ENCODE results near the gene PRCP. TPM values are rescaled to one million over a fixed set of nuclear protein-coding genes. Genes with fewer than 3 reads are reported as not detected.
"Not testable (repeated sequence)": the region's sequence is repeated elsewhere in the genome, so short reads cannot be mapped to it uniquely, and the experiment has no call there.

Gene PRCP
- total RNA-seq, 1 donor from 2014 or later, result 27.5 TPM

GRCh38 chr11:82858556-82859091 lies 41.6 kb downstream of the PRCP start:
- Mint-ChIP-seq H3K36me3 (ENCODE audit: low read depth) (no peaks in the 10 kb centered on the region), H3K9me3 (no peaks in the 10 kb centered on the region), H3K27me3 (ENCODE audit: low read depth) (no peaks in the 10 kb centered on the region), H3K27ac (no peak overlapping the region), H3K4me1 (ENCODE audit: low read depth) (peaks cover 12% of the 10 kb centered on the region), H3K4me3 (ENCODE audit: low read depth) (no peak overlapping the region)
- DNase-seq (ENCODE audit: low spot score), result no peak
- intact Hi-C loops (cut with micrococcal nuclease), result no loop called here

- H3K9me3 Mint-ChIP-seq, result no peaks in the 10 kb centered on the region
- no peak for DNase-seq (ENCODE audit: low spot score)
- peaks cover 8% of the 10 kb centered on the region for H3K4me1 Mint-ChIP-seq (ENCODE audit: low read depth)
- H3K4me3 Mint-ChIP-seq (ENCODE audit: low read depth), result no peak overlapping the region
- H3K36me3 Mint-ChIP-seq (ENCODE audit: low read depth), result no peaks in the 10 kb centered on the region
- intact Hi-C loops (cut with micrococcal nuclease), result no loop called here
- no peak overlapping the region for H3K27ac Mint-ChIP-seq
- no peaks in the 10 kb centered on the region for H3K27me3 Mint-ChIP-seq (ENCODE audit: low read depth)
Observed at GRCh38 chr11:82858133-82858532, 42.1 kb downstream of the PRCP start.

GRCh38 chr11:82857145-82857544 lies 43.1 kb downstream of the PRCP start:
- Mint-ChIP-seq H3K9me3 (no peaks in the 10 kb centered on the region), H3K27ac (no peak overlapping the region), H3K27me3 (ENCODE audit: low read depth) (no peaks in the 10 kb centered on the region), H3K36me3 (ENCODE audit: low read depth) (no peaks in the 10 kb centered on the region), H3K4me3 (ENCODE audit: low read depth) (no peak overlapping the region), H3K4me1 (ENCODE audit: low read depth) (peaks cover 8% of the 10 kb centered on the region)
- no peak for DNase-seq (ENCODE audit: low spot score)
- intact Hi-C loops (cut with micrococcal nuclease), result no loop called here

DNA sequence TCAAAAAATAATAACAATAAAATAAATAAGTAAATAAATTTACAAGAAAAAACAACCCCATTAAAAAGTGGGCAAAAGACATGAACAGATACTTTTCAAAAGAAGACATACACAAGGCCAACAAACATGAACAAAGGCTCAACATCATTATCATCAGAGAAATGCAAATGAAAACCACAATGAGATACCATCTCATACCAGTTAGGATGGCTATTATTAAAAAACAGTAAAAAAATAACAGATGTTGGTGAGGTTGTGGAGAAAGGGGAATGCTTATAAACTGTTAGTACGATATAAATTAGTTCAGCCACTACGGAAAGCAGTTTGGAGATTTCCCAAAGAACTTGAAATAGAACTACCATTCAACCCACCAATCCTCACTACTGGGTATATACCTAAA lies 44.6 kb downstream of the PRCP start:
- no peak overlapping the region for H3K4me3 Mint-ChIP-seq (ENCODE audit: low read depth)
- intact Hi-C loops (cut with micrococcal nuclease), result no loop called here
- peaks cover 8% of the 10 kb centered on the region for H3K4me1 Mint-ChIP-seq (ENCODE audit: low read depth)
- H3K27me3 Mint-ChIP-seq (ENCODE audit: low read depth), result no peaks in the 10 kb centered on the region
- no peak for DNase-seq (ENCODE audit: low spot score)
- no peaks in the 10 kb centered on the region for H3K9me3 Mint-ChIP-seq
- H3K27ac Mint-ChIP-seq, result no peak overlapping the region
- H3K36me3 Mint-ChIP-seq (ENCODE audit: low read depth), result no peaks in the 10 kb centered on the region

GRCh38 chr11:82854916-82855315 lies 45.3 kb downstream of the PRCP start:
- intact Hi-C loops (cut with micrococcal nuclease); H3K36me3 Mint-ChIP-seq (ENCODE audit: low read depth); H3K27ac Mint-ChIP-seq: not testable (repeated sequence)

DNA sequence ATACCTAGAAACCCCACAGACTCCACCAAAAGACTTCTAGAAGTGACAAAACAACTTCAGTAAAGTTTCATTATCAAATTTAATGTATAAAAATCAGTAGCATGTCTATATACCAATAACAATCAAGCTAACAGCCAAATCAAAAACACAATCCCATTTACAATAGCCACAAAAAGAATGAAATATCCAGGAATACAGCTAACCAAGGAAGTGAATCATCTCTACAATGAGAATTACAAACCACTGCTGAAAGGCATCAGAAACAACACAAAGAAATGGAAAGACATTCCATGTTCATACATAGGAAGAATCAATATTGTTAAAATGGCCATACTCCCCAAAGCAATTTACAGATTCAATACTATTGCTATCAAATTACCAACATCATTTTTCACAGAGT lies 46.0 kb downstream of the PRCP start:
- no peak for DNase-seq (ENCODE audit: low spot score)
- peaks cover 8% of the 10 kb centered on the region for H3K4me1 Mint-ChIP-seq (ENCODE audit: low read depth)
- no peaks in the 10 kb centered on the region for H3K27me3 Mint-ChIP-seq (ENCODE audit: low read depth)
- H3K27ac Mint-ChIP-seq, result no peak overlapping the region
- intact Hi-C loops (cut with micrococcal nuclease), result no loop called here
- H3K9me3 Mint-ChIP-seq, result no peaks in the 10 kb centered on the region
- H3K36me3 Mint-ChIP-seq (ENCODE audit: low read depth), result no peaks in the 10 kb centered on the region
- no peak overlapping the region for H3K4me3 Mint-ChIP-seq (ENCODE audit: low read depth)

More at GRCh38 chr11:82854916-82855315, 45.3 kb downstream of the PRCP start:
- H3K27me3 Mint-ChIP-seq (ENCODE audit: low read depth); H3K4me1 Mint-ChIP-seq (ENCODE audit: low read depth); DNase-seq (ENCODE audit: low spot score); H3K9me3 Mint-ChIP-seq; H3K4me3 Mint-ChIP-seq (ENCODE audit: low read depth): not testable (repeated sequence)

GRCh38 chr11:82848829-82849228 lies 51.4 kb downstream of the PRCP start:
- Mint-ChIP-seq H3K36me3 (ENCODE audit: low read depth) (no peaks in the 10 kb centered on the region), H3K27me3 (ENCODE audit: low read depth) (no peaks in the 10 kb centered on the region), H3K4me1 (ENCODE audit: low read depth) (peaks cover under 1% of the 10 kb centered on the region), H3K27ac (no peak overlapping the region), H3K4me3 (ENCODE audit: low read depth) (no peak overlapping the region), H3K9me3 (no peaks in the 10 kb centered on the region)
- no peak for DNase-seq (ENCODE audit: low spot score)
- intact Hi-C loops (cut with micrococcal nuclease), result no loop called here

DNA sequence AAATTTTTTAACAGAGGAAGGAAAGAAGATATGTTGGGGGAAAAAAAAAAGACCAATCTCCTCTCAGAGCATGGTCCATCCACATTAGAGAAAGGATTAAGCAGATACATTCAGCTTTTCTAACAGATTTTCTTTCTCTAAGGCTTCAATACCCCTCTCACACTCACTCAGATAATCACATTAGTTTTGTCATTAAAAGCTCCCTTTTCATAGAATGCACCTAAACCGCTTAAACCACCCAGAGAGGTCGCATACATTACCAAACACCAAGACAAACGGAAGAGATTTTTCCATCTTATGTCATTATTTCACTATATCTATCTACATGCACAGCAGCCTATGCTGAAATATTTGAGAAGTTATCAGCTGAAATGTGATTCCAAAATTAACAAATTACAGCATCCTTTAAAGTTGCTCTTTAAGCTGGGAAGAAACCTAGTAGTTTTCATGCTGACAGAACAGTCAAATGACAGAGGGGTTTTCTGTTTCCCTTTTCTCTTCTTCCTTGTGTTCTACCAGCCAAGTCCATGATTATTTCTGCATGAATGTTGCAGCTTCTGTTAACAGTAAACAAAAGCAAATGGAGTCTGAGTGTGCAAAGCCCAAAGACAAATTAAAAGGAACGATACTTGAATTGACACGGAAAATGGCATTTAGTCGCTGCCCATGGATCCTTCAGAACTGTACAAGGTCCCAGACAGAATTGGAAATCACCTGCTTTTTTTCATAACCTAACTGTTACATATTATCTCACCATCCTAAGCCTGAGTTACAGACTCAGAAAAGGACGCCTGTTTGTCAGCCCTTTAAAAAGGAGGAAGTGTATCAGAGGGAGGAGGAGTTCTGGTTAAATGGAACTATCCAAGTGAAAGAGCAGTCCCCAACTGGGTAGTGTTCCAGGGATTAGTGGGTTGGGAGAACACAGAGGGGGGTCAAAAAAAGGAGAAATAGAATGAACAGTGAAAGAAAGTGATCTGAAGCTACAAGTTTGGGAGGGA lies 54.6 kb downstream of the PRCP start:
- DNase-seq (ENCODE audit: low spot score), result no peak
- Mint-ChIP-seq H3K9me3 (no peaks in the 10 kb centered on the region), H3K36me3 (ENCODE audit: low read depth) (no peaks in the 10 kb centered on the region), H3K4me3 (ENCODE audit: low read depth) (no peak overlapping the region), H3K27me3 (ENCODE audit: low read depth) (no peaks in the 10 kb centered on the region), H3K27ac (no peak overlapping the region), H3K4me1 (ENCODE audit: low read depth) (no peaks in the 10 kb centered on the region)
- intact Hi-C loops (cut with micrococcal nuclease), result no loop called here

DNA sequence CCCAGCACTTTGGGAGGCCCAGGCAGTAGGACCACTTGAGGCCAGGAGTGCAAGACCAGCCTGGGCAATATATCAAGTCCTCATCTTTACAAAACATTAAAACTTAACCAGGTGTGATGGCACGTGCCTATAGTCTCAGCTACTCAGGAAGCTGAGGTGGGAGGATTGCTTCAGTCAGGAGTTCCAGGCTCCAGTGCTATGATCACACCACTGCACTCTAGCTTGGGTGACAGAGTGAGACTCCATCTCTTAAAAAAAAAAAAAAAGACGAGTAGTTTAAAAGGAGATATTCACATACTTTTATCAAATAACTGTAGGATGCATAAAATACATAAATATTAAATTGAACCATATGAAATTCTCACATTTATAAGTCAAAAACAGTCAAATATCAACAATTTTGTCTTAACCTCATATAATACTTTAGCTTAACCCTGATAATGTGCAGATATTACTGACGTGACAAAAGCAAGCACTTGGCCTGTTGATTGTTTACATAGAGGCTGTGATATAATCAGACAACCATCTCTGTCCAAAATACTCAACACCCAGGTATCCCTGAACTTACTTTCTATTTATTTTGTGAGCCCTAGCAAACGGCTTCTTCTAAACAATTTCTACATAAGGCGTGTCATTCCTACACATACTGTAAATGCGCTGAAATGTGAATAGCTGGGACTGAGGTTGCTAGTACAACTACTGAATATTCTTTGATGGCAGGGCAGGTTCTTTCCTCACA lies 57.0 kb downstream of the PRCP start:
- Mint-ChIP-seq H3K4me1 (ENCODE audit: low read depth) (no peaks in the 10 kb centered on the region), H3K4me3 (ENCODE audit: low read depth) (no peak overlapping the region), H3K27ac (no peak overlapping the region), H3K27me3 (ENCODE audit: low read depth) (no peaks in the 10 kb centered on the region), H3K36me3 (ENCODE audit: low read depth) (peaks cover under 1% of the 10 kb centered on the region), H3K9me3 (no peaks in the 10 kb centered on the region)
- DNase-seq (ENCODE audit: low spot score), result no peak
- intact Hi-C loops (cut with micrococcal nuclease), result no loop called here

DNA sequence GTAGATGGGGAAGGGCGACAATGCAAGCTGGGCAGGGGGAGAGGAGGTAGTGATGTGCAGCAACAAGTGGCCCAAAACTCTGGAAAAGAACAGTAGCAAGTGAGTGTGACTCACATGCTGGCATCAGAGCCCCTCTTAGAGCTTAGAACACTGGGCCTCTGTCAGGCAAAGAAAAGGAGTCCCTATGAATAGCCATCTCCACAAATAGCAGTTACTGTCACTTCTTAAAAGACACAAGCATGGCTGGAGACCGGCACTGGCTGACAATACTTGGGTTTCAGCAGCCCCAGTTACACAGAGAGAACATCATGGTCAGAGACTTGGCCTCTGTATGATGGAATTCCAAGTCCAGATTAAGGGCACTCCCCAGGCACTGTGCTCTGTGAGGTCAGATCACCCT lies 58.2 kb downstream of the PRCP start:
- no peaks in the 10 kb centered on the region for H3K9me3 Mint-ChIP-seq
- no peak overlapping the region for H3K27ac Mint-ChIP-seq
- no peaks in the 10 kb centered on the region for H3K27me3 Mint-ChIP-seq (ENCODE audit: low read depth)
- no peak overlapping the region for H3K4me3 Mint-ChIP-seq (ENCODE audit: low read depth)
- no peaks in the 10 kb centered on the region for H3K4me1 Mint-ChIP-seq (ENCODE audit: low read depth)
- intact Hi-C loops (cut with micrococcal nuclease), result no loop called here
- peaks cover 5% of the 10 kb centered on the region for H3K36me3 Mint-ChIP-seq (ENCODE audit: low read depth)
- no peak for DNase-seq (ENCODE audit: low spot score)

DNA sequence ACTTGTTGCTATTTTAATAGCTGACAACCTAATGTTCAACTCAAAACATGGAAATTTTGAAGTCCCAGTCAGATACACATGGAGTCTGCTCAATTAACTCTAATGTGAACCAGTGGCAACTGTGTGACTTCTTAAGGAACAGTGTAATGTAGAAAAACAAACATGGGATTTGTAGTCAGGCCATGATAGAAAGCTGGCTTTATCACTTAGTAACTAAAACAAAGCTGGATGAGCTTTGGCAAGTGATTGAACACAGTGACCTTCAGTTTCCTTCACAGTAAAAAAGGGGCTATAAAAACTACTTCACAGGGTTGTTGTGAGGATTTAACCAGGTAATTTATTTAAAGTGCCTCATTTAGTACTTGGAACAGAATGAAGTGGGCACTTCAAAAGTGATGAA lies 62.6 kb downstream of the PRCP start:
- Mint-ChIP-seq H3K9me3 (no peaks in the 10 kb centered on the region), H3K4me3 (ENCODE audit: low read depth) (no peak overlapping the region), H3K27me3 (ENCODE audit: low read depth) (no peaks in the 10 kb centered on the region), H3K36me3 (ENCODE audit: low read depth) (peaks cover 15% of the 10 kb centered on the region), H3K27ac (no peak overlapping the region), H3K4me1 (ENCODE audit: low read depth) (no peaks in the 10 kb centered on the region)
- no peak for DNase-seq (ENCODE audit: low spot score)
- intact Hi-C loops (cut with micrococcal nuclease), result no loop called here

- Mint-ChIP-seq H3K9me3 (no peaks in the 10 kb centered on the region), H3K27me3 (ENCODE audit: low read depth) (no peaks in the 10 kb centered on the region), H3K27ac (no peak overlapping the region), H3K4me3 (ENCODE audit: low read depth) (no peak overlapping the region), H3K36me3 (ENCODE audit: low read depth) (peaks cover 12% of the 10 kb centered on the region), H3K4me1 (ENCODE audit: low read depth) (no peaks in the 10 kb centered on the region)
- intact Hi-C loops (cut with micrococcal nuclease), result no loop called here
- no peak for DNase-seq (ENCODE audit: low spot score)
Observed at GRCh38 chr11:82832983-82833382, 67.2 kb downstream of the PRCP start.

DNA sequence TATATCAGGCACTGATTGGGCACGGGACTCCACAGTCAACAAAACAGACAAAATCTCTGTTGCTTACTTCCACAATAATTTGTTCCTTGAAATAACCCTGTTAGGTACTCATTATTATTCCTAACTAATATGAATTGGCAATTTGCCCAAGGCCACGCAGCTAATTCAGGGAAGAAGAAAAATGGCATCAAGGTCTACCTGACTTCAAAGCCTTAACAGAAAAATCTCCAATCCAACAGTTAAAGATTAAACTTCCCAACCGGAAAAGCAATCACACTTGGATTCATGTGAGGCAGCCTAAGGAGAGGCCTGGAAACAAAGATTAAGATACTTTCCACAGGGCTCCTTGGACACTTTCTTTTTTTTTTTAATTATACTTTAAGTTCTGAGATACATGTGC lies 68.9 kb downstream of the PRCP start:
- no peak overlapping the region for H3K27ac Mint-ChIP-seq
- H3K27me3 Mint-ChIP-seq (ENCODE audit: low read depth), result no peaks in the 10 kb centered on the region
- H3K36me3 Mint-ChIP-seq (ENCODE audit: low read depth), result peaks cover 9% of the 10 kb centered on the region
- H3K4me1 Mint-ChIP-seq (ENCODE audit: low read depth), result no peaks in the 10 kb centered on the region
- intact Hi-C loops (cut with micrococcal nuclease), result no loop called here
- no peak for DNase-seq (ENCODE audit: low spot score)
- H3K4me3 Mint-ChIP-seq (ENCODE audit: low read depth), result no peak overlapping the region
- no peaks in the 10 kb centered on the region for H3K9me3 Mint-ChIP-seq
